ENCODE measurements around the gene PACS1.

PACS1 gene

GRCh38 chr11:66154109-66154508 lies 84.0 kb downstream of the PACS1 start:
- DNase-seq (ENCODE audit: low spot score): no peak
- POLR2A ChIA-PET (ENCODE audit: low non-redundant PET): no interaction called here
- H3K27ac ChIP-seq: no peak overlapping the region
- no peak for TF ChIP-seq CTCF (conservative IDR thresholded peaks at IDR 0.05; ENCODE audit: low read depth)
- CTCF ChIA-PET: no interaction called here

- DNase-seq (ENCODE audit: low spot score): no peak
- no peak for TF ChIP-seq CTCF (conservative IDR thresholded peaks at IDR 0.05; ENCODE audit: low read depth)
- H3K27ac ChIP-seq: no peak overlapping the region
- POLR2A ChIA-PET (ENCODE audit: low non-redundant PET): no interaction called here
- CTCF ChIA-PET: interaction anchor here (0.5 to 0.6 kb wide), 3 partner anchors 67 to 837 kb away, joined by 3 to 4 read pairs (median 3); no protein-coding TSS in a partner anchor
Observed at GRCh38 chr11:66155387-66156073, 85.5 kb downstream of the PACS1 start.

- POLR2A ChIA-PET (ENCODE audit: low non-redundant PET): no interaction called here
- no peak for TF ChIP-seq CTCF (conservative IDR thresholded peaks at IDR 0.05; ENCODE audit: low read depth)
- DNase-seq (ENCODE audit: low spot score): no peak
- no peak overlapping the region for H3K27ac ChIP-seq
- CTCF ChIA-PET: no interaction called here
Observed at GRCh38 chr11:66157182-66157864, 87.3 kb downstream of the PACS1 start.

- CTCF ChIA-PET: no interaction called here
Observed at GRCh38 chr11:66158156-66158555, 88.1 kb downstream of the PACS1 start.

GRCh38 chr11:66159324-66159984 lies 89.4 kb downstream of the PACS1 start:
- ChIA-PET CTCF (interaction anchor here (1.0 kb wide), 1 partner anchor 245 kb away, joined by 3 read pairs; no protein-coding TSS in a partner anchor), POLR2A (ENCODE audit: low non-redundant PET) (no interaction called here)
- H3K27ac ChIP-seq: no peak overlapping the region
- no peak for DNase-seq (ENCODE audit: low spot score)
- no peak for TF ChIP-seq CTCF (conservative IDR thresholded peaks at IDR 0.05; ENCODE audit: low read depth)

More at GRCh38 chr11:66158156-66158555, 88.1 kb downstream of the PACS1 start:
- no peak for TF ChIP-seq CTCF (conservative IDR thresholded peaks at IDR 0.05; ENCODE audit: low read depth)
- POLR2A ChIA-PET (ENCODE audit: low non-redundant PET): no interaction called here
- no peak for DNase-seq (ENCODE audit: low spot score)
- no peak overlapping the region for H3K27ac ChIP-seq

GRCh38 chr11:66160709-66161108 lies 90.6 kb downstream of the PACS1 start:
- DNase-seq (ENCODE audit: low spot score): no peak
- TF ChIP-seq CTCF (conservative IDR thresholded peaks at IDR 0.05; ENCODE audit: low read depth): no peak
- CTCF ChIA-PET: interaction anchor here (0.6 to 0.7 kb wide), 2 partner anchors 86 to 1594 kb away, joined by 4 to 6 read pairs; no protein-coding TSS in a partner anchor
- POLR2A ChIA-PET (ENCODE audit: low non-redundant PET): no interaction called here
- no peak overlapping the region for H3K27ac ChIP-seq
